GM19193 (cell line): ENCODE results near the gene KCNA5.

ENCODE experiments used
- POLR2A ChIP-seq: IDR thresholded peaks from 4 replicates; pipeline ENCODE4 v1.6.1; 2011; ENCODE audit not compliant: insufficient read depth, insufficient read length; ENCODE audit errors: extremely low read depth

The KCNA5 gene

DNA sequence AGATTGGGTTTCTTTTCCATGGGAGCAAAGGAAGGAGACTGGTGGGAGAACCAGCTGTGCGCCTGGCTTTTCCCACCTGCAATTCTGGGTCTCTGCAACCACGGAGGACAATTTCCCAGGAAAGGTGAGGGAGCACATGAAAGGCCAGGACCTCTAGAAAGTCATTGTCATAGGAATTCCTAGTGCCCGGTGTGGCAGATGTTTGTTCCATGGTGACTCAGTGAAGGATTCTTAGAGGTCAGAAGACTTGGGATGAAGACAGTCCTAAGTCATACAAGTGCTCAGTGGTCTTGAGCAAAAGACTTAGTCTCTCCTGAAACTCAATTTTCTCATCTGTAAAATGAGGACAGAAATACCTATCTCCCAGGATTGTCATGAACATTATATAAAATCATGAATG lies 51.3 kb downstream of the KCNA5 start:
- no peak for TF ChIP-seq POLR2A
